HG02938 (cell line): ENCODE measurements around the gene FAM114A1.
"Not testable (repeated sequence)": the region's sequence is repeated elsewhere in the genome, so short reads cannot be mapped to it uniquely, and the experiment has no call there.

ENCODE experiments used
- ATAC-seq: cut with Tn5 transposase; IDR thresholded peaks from one replicate; pipeline ENCODE4 v1.9.1; 2021; ENCODE audit warnings: mild to moderate bottlenecking, moderate library complexity; ENCODE audit not compliant: unreplicated experiment

The FAM114A1 gene

GRCh38 chr4:38928974-38929373 lies 61.4 kb downstream of the FAM114A1 start:
- no peak for ATAC-seq

DNA sequence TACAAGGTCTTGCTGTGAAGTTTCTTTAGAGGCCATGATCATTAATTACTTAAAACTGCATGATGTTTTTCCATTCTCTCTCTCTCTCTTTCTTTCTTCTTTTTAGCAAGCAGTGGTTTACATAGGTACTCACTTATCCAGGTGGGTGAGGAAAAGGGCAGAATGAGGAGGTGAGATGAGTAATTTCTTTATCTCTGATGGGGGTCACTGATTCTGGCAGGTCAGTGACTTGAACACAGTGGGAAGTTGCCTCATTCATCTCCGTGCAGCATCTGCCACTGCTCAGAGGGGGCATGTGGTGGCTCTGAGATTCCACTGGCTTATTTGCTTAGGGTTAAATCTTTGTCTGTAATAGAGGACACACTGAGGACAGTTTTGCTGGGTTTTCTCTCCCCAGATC lies 62.6 kb downstream of the FAM114A1 start:
- ATAC-seq: no peak

DNA sequence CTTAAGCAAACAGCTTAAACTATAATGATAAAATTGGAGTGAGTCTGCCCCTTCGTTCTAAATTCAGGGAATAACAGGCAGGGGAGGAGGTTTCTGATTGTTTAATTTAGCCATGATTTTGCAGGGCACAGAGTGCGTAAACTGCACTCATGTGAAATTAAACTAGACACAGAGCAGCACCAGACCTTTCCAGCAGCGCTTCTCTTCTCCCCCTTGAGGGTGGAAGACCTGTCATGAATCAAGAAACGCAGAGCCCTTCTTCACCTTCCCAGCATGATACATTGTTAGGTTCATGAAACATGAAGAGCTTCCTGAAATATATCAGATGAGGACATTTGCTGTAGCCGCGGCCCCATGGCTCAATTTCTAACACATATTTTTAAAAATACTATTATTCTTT lies 63.1 kb downstream of the FAM114A1 start:
- no peak for ATAC-seq

DNA sequence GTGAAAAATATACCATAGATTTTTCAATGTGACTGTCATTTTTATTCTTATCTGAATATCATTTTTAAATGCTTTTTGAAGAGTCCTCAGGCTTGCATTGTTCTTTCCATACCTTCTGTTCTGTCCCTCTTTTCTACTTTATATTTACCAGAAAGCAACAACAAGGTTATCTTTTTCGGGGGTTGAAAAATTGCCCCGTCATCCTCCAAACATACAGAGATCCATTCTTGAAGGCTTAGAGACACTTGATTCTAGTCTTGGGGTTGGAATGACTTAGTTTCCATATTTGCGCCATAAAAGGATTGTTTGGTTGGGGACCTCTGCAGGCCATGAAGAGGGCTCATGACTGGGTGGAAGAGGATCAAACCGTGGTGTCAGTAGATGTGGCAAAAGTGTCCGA lies 63.5 kb downstream of the FAM114A1 start:
- no peak for ATAC-seq

- no peak for ATAC-seq
Observed at GRCh38 chr4:38935391-38936073, 67.9 kb downstream of the FAM114A1 start.

- peak; percentile 95 for ATAC-seq
Observed at GRCh38 chr4:38939165-38939564, 71.6 kb downstream of the FAM114A1 start.

- no peak for ATAC-seq
Observed at GRCh38 chr4:38940476-38940875, 72.9 kb downstream of the FAM114A1 start.

DNA sequence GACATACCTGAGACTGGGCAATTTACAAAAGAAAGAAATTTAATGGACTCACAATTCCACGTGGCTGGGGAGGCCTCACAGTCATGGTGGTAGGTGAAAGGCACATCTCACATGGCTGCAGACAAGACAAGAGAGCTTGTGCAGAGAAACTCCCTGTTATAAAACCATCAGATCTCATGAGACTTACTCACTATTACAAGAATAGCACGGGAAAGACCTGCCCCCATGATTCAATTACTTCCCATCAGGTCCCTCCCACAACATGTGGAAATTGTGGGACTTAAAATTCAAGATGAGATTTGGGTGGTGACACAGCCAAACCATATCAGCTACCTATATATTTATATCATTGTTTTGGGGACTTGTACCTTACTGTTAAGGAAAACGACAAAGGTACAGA lies 74.3 kb downstream of the FAM114A1 start:
- not testable (repeated sequence) for ATAC-seq

DNA sequence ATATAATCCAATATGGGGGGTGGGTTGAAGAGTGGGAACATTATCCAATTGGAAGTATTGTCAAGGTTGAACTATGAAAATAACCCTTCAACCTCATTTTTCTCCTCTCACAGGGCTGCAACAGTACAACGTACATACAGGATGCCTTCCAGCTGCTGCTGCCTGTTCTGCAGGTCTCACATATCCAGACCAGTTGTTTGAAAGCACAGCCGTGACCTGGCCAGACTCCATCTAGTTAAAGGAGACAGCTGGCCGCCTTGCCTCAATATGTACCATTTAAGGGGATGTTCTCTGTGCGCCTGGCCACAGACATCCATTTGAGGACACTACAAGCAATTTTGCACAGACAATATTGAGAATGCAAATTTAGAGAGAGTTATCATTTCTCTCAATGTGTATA lies 75.7 kb downstream of the FAM114A1 start:
- ATAC-seq: no peak

GRCh38 chr4:38944440-38944839 lies 76.8 kb downstream of the FAM114A1 start:
- no peak for ATAC-seq

GRCh38 chr4:38946919-38947318 lies 79.3 kb downstream of the FAM114A1 start:
- no peak for ATAC-seq

GRCh38 chr4:38948551-38948950 lies 80.9 kb downstream of the FAM114A1 start:
- no peak for ATAC-seq

- ATAC-seq: peak; percentile 49
Observed at GRCh38 chr4:38949411-38950051, 81.9 kb downstream of the FAM114A1 start.

GRCh38 chr4:38950159-38950558 lies 82.6 kb downstream of the FAM114A1 start:
- ATAC-seq: no peak

DNA sequence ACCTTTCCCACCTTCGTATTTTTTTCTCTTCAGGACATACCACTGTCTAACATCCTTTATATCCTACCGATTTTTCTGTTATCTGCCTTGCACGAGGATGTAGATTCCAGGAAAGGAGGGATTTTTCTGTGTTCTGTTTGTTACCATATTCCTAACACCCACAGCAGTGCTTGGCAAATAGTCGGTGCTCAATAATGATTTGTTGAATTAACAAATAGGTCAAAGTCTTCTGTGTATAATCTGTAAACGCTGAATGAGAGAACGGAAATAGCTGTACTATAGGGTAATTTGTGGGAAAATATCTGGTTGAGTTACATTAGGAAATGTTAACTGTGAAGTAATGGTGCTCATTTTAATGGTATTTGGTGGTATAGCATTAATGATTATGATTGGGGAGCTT lies 83.1 kb downstream of the FAM114A1 start:
- ATAC-seq: no peak

DNA sequence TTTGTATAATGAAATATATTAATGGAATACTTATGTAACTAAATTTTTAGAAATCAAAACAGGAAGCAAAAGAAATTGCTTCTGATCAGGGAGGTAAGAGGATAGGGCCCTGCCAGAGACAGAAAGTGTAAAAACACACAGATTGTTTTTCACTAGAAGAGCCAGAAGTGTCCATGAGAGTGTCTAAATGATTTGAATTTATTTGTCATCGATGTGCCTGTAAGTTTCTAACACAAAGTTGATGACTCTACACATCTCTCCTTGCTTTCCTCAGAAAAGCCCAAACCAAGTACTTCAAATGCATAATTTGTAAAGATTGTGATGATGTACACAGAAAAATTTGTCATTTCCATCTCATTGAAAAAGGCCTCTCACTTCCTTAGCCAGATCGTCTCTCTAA lies 84.0 kb downstream of the FAM114A1 start:
- no peak for ATAC-seq

GRCh38 chr4:38952017-38952416 lies 84.4 kb downstream of the FAM114A1 start:
- ATAC-seq: no peak

DNA sequence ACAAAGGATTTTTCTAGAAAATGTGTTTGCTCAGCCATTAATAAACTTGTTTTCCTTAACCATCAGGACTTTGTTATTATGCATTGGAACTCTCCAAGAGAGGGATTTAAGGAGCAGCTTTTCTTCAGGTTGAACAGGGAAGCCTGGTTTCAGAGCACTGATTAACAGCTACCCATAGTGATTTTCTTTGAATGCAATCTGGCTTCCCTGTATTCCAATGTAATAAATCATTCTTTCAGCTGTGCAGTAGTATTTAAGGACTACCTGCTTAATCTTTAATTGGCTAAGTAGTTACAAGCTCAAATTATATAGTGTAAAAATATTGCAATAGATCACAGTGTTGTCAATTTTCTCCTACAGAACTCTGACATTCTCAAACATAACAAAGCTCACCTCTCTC lies 87.1 kb downstream of the FAM114A1 start:
- ATAC-seq: no peak

DNA sequence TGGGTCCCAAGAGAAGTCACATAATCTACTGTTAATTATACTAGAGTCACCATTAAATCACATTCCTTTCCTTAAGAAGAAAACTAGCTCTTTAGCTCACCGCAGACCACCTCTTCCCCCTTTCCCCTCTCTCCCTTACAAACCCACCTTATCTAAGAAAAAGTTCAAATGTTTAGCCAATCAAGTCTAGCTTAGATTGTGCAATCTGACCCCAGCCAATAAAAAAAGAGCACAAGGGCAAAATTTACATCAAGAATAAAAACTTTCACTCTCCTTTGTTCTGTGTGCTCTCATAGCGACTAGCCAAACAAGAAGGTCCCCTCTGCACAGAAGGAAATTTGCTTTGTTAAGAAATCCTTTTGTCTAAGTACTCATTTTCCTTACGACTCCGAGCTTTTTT lies 88.4 kb downstream of the FAM114A1 start:
- ATAC-seq: no peak

GRCh38 chr4:38957261-38957815 lies 89.7 kb downstream of the FAM114A1 start:
- ATAC-seq: no peak

DNA sequence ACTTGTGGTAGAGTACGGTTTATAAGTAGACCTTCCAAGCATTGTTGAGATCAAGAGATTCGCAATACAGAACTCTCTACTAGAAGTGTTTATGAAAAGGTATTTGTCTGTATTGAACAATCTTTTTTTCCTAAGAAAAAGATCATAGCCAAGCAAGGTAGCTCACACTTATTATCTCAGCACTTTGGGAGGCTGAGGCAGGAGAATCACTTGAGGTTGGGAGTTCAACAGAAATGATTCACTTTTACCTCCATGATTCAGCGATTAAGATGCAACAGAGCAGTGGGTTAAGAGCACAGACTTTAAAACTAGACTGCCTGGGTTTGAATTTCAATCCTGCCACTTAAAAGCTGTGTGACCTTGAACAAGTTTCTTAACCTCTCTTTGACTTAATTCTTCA lies 90.3 kb downstream of the FAM114A1 start:
- ATAC-seq: no peak

GRCh38 chr4:38958453-38959190 lies 91.0 kb downstream of the FAM114A1 start:
- no peak for ATAC-seq
